PFSK-1 (cell line): ENCODE results near the gene CDKN1A.

ENCODE experiments used
- POLR2AphosphoS5 ChIP-seq: IDR thresholded peaks from 2 replicates; pipeline ENCODE4 v1.6.1; 2012; ENCODE audit warnings: low read depth, mild to moderate bottlenecking, control low read depth, low read length, moderate library complexity
- TAF1 ChIP-seq: IDR thresholded peaks from 2 replicates; pipeline ENCODE4 v1.6.1; 2012; ENCODE audit warnings: low read length, control low read depth, borderline replicate concordance; ENCODE audit not compliant: insufficient read depth
- TF ChIP-seq, protein P1 (sequence below), 2 experiments: IDR thresholded peaks; 2 replicates each; pipeline versions ENCODE4 v1.6.1 to v1.8.0; 2011 to 2012; ENCODE audit warnings: low read depth in 2 of 2, low read length in 2 of 2, control low read depth in 1 of 2, inconsistent platforms in 1 of 2, mild to moderate bottlenecking in 1 of 2, moderate library complexity in 1 of 2; ENCODE audit not compliant: insufficient read depth in 1 of 2

DNA sequence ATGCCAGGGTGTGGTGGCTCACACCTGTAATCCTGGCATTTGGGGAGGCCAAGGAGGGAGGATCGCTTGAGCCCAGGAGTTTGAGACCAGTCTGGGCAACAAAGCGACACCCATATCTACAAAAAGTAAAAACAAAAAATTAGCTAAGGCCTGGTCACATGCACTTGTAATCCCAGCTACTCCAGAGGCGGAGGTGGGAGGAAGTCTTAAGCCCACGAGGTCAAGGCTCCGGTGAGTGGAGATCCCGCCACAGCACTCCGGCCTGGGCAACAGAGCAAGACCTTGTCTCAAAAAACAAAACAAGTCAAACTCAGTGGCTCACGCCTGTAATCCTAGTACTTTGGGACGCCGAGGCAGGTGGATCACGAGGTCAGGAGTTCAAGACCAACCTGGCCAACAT is 48.7 kb upstream of the CDKN1A start:
- no peak for TF ChIP-seq POLR2AphosphoS5
- TF ChIP-seq, protein P1, sequence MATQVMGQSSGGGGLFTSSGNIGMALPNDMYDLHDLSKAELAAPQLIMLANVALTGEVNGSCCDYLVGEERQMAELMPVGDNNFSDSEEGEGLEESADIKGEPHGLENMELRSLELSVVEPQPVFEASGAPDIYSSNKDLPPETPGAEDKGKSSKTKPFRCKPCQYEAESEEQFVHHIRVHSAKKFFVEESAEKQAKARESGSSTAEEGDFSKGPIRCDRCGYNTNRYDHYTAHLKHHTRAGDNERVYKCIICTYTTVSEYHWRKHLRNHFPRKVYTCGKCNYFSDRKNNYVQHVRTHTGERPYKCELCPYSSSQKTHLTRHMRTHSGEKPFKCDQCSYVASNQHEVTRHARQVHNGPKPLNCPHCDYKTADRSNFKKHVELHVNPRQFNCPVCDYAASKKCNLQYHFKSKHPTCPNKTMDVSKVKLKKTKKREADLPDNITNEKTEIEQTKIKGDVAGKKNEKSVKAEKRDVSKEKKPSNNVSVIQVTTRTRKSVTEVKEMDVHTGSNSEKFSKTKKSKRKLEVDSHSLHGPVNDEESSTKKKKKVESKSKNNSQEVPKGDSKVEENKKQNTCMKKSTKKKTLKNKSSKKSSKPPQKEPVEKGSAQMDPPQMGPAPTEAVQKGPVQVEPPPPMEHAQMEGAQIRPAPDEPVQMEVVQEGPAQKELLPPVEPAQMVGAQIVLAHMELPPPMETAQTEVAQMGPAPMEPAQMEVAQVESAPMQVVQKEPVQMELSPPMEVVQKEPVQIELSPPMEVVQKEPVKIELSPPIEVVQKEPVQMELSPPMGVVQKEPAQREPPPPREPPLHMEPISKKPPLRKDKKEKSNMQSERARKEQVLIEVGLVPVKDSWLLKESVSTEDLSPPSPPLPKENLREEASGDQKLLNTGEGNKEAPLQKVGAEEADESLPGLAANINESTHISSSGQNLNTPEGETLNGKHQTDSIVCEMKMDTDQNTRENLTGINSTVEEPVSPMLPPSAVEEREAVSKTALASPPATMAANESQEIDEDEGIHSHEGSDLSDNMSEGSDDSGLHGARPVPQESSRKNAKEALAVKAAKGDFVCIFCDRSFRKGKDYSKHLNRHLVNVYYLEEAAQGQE (IDR thresholded peaks at IDR 0.05; ENCODE audit: insufficient read depth in 1 of 2, low read depth in 2 of 2, low read length in 2 of 2): no peak
- TF ChIP-seq TAF1: no peak
